Peyer's patch (tissue), 4 donors: ENCODE measurements around the gene UFSP1.

Experiments used
- CTCF ChIP-seq, 6 experiments: fragments of 450-650 bp in 4 of 6; fragments of 200-600 bp in 2 of 6; sonication (generic) in 1 of 6; IDR thresholded peaks; one replicate each; pipeline ENCODE4 v1.5.1; 2017 to 2019; ENCODE audit warnings: antibody characterized with exemption in 6 of 6, mild to moderate bottlenecking in 3 of 6, moderate library complexity in 1 of 6
- POLR2A ChIP-seq, 2 donors: fragments of 450-650 bp; IDR thresholded peaks; one replicate each; pipeline ENCODE4 v1.5.1; 2017; ENCODE audit warnings: antibody characterized with exemption in 2 of 2, mild to moderate bottlenecking in 2 of 2, moderate library complexity in 2 of 2

GRCh38 chr7:100874300-100874576, 15.3 kb downstream of the UFSP1 start:
- TF ChIP-seq CTCF (IDR thresholded peaks at IDR 0.05) (no peak), POLR2A (IDR thresholded peaks at IDR 0.05) (no peak)
